ENCODE results near the gene SPHK1. TPM values are rescaled to one million over a fixed set of nuclear protein-coding genes. Genes with fewer than 3 reads are reported as not detected.

Gene SPHK1
- total RNA-seq, 1 donor from 2014 or later: 26.8 TPM

DNA sequence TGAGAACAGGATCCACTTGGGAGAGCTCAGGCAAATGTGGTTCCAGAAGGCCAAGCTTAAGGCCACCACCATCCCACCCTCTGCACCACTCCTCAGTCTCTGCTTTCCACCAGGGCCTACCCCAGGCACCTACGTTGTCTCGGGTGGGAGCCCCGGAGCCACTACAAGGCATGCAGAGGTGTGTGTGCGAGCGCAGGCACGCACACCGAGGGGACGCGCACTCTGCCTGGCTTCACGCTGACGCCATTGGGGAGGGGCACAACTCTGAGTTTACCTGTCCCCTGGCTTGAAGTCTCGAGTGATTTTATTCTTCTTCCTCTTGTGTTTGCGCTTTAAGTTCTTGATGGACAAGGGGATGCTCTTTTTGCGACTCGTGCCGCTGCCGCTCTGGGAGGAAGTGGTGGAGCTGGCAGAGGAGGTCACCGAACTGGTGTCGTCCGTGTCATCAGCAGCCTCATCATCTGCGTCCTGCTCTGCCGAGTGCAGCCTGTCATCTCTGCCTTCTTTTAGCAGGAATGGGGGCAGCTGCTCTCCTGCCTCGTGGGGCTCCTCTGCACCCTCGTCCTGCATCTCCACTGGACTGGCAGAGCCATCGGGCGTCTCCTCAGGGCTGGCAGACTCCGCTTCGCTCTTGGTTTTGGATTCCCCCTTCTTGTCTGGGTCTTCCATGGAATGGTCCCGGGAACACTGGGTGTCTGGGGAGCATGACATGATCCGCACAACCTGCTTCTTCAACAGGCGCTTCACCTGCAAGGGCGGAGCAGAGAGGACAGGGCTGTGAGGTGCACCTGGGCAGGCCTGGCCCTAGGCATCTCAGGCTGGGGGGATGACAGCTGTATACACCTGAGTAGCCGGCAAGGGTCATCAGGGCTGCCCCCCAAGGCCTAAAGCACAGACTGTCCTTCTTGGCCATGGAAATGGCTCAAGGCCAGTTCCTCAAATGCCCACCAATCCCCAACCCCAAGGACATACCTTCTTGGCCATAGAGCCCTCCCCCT lies 15.1 kb downstream of the SPHK1 start:
- H3K27me3 Mint-ChIP-seq: no peaks in the 10 kb centered on the region
- no peak for TF ChIP-seq CTCF (conservative IDR thresholded peaks at IDR 0.05)
- peaks cover 5% of the 10 kb centered on the region for H3K4me1 Mint-ChIP-seq (ENCODE audit: unreplicated experiment)
- H3K36me3 Mint-ChIP-seq: peaks cover 33% of the 10 kb centered on the region
- H3K27ac Mint-ChIP-seq: no peak overlapping the region
- DNase-seq (ENCODE audit: extremely low spot score, unreplicated experiment): no peak
- H3K4me3 Mint-ChIP-seq: no peak overlapping the region
- no peaks in the 10 kb centered on the region for H3K9me3 Mint-ChIP-seq

DNA sequence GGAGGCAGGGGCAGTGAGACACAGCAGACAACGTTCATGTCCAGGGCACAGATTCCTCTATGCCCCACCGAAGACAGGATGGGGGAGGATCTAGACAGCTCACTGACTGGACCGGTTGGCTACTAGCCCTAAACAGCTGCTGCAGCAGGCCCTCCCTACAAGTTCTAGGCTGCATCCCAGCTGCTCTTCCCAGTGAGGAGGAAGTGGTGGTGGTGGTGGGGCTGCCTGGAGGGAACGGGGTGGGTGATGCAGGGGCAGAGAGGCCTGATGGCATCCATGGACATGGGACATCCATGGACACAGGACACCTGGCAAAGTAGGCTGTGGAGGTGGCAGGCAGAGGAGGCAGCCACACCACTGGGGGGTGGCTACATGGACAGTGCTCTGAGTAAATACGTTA lies 18.3 kb downstream of the SPHK1 start:
- TF ChIP-seq CTCF (conservative IDR thresholded peaks at IDR 0.05): no peak
- Mint-ChIP-seq H3K4me3 (no peak overlapping the region), H3K36me3 (peaks cover 34% of the 10 kb centered on the region)

GRCh38 chr17:76404256-76404655 lies 19.8 kb downstream of the SPHK1 start:
- no peaks in the 10 kb centered on the region for H3K9me3 Mint-ChIP-seq
- no peaks in the 10 kb centered on the region for H3K27me3 Mint-ChIP-seq
- peaks cover 11% of the 10 kb centered on the region for H3K4me1 Mint-ChIP-seq (ENCODE audit: unreplicated experiment)
- no peak overlapping the region for H3K4me3 Mint-ChIP-seq
- TF ChIP-seq CTCF (conservative IDR thresholded peaks at IDR 0.05): no peak
- no peak overlapping the region for H3K27ac Mint-ChIP-seq
- no peak for DNase-seq (ENCODE audit: extremely low spot score, unreplicated experiment)
- H3K36me3 Mint-ChIP-seq: peaks cover 29% of the 10 kb centered on the region

More for the DNA sequence above, 18.3 kb downstream of the SPHK1 start:
- Mint-ChIP-seq H3K27me3 (no peaks in the 10 kb centered on the region), H3K9me3 (no peaks in the 10 kb centered on the region), H3K4me1 (ENCODE audit: unreplicated experiment) (peaks cover 5% of the 10 kb centered on the region), H3K27ac (no peak overlapping the region)
- no peak for DNase-seq (ENCODE audit: extremely low spot score, unreplicated experiment)

DNA sequence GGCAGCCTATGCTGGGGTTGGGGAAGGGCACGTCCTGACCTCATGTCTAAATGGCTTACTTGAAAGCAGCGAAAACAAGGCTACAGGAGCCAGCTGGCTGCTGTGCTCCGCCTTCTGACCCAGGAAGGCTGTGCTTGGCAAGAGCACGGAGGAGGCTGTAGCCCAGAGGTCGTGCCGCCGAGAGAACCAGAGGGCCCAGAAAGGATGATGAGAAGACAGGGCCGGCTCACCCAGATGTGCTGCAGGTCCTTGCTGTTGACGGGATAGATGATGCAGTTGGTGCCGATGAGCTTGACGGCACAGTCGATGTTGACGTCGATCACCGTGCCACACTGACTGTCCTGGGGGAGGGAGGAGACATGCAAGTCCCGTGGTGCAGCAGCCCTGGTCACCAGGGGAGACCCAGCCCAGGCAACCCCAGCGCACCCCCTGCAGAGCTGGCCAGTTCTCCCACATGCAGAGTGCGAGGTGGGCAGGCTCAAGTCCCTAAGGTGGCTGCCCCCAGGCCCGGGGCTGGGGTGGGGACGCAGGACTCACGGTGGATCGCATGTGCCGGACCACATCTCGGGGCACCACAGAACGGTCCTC lies 20.7 kb downstream of the SPHK1 start:
- peaks cover 11% of the 10 kb centered on the region for H3K4me1 Mint-ChIP-seq (ENCODE audit: unreplicated experiment)
- no peak overlapping the region for H3K27ac Mint-ChIP-seq
- DNase-seq (ENCODE audit: extremely low spot score, unreplicated experiment): no peak
- H3K9me3 Mint-ChIP-seq: no peaks in the 10 kb centered on the region
- H3K36me3 Mint-ChIP-seq: peaks cover 30% of the 10 kb centered on the region
- no peaks in the 10 kb centered on the region for H3K27me3 Mint-ChIP-seq
- TF ChIP-seq CTCF (conservative IDR thresholded peaks at IDR 0.05): no peak
- no peak overlapping the region for H3K4me3 Mint-ChIP-seq

GRCh38 chr17:76405607-76405966 lies 21.2 kb downstream of the SPHK1 start:
- peaks cover 30% of the 10 kb centered on the region for H3K36me3 Mint-ChIP-seq
- H3K4me3 Mint-ChIP-seq: no peak overlapping the region
- no peaks in the 10 kb centered on the region for H3K9me3 Mint-ChIP-seq
- no peaks in the 10 kb centered on the region for H3K27me3 Mint-ChIP-seq
- H3K4me1 Mint-ChIP-seq (ENCODE audit: unreplicated experiment): peaks cover 11% of the 10 kb centered on the region
- no peak for DNase-seq (ENCODE audit: extremely low spot score, unreplicated experiment)
- H3K27ac Mint-ChIP-seq: no peak overlapping the region
- TF ChIP-seq CTCF (conservative IDR thresholded peaks at IDR 0.05): no peak

Data from type B pancreatic cell (in vitro differentiated cells).